LNCaP clone FGC (cell line): ENCODE data around the gene ZHX3.

Source experiments
- DNase-seq: peaks from one replicate; pipeline ENCODE4 v3.0.0-alpha.2; 2011; ENCODE audit warnings: low read depth
- H3K4me3 ChIP-seq: 2 replicates; pipeline ENCODE4 v1.5.1; 2011; ENCODE audit warnings: mild to moderate bottlenecking, low read depth, low read length, control low read depth
- CTCF ChIP-seq: IDR thresholded peaks from 2 replicates; pipeline ENCODE4 v1.5.1; 2012; ENCODE audit warnings: mild to moderate bottlenecking; ENCODE audit not compliant: control insufficient read depth, insufficient read depth; ENCODE audit errors: extremely low read depth

ZHX3 gene

GRCh38 chr20:41169162-41169690 lies 148.3 kb downstream of the ZHX3 start:
- H3K4me3 ChIP-seq, result no peak overlapping the region
- DNase-seq, result no peak
- TF ChIP-seq CTCF, result no peak

GRCh38 chr20:41168281-41169161 lies 149.0 kb downstream of the ZHX3 start:
- TF ChIP-seq CTCF, result no peak
- no peak for DNase-seq
- no peak overlapping the region for H3K4me3 ChIP-seq

DNA sequence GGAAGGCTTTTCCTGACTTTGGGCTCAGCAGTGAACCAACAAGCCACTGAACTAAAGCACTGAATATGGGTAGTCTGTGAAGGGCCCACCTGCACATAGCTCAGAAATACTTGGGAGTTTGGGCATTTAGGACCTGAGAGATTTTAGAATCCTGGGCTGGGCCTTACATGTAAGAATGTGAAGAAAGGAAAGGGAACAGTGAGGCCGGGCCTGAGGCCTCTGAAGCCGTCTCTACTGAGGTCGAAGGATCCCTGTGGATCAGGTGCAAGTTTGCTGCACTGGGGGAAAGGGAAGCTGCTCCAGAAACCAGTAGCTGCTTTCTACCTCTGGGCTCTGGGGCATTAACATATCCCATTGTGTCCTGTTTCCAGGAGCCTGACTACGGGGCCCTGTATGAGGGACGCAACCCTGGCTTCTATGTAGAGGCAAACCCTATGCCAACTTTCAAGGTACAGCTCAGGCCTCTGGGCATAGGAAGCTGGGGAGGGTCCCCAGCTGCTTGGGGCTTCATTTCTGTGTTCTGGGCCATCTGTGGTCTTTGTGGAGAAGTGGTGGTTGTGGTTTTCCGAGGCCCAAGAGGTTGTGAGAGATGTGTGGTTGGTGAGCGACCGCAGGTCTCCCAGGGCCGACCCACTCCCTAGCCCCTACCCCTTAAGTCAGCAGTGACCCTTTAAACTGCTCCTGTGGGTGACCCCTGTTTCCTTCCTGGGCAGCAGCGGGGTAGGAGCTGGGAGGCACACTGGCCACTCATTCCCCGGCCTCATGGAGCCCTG lies 149.9 kb downstream of the ZHX3 start:
- no peak for TF ChIP-seq CTCF
- H3K4me3 ChIP-seq, result no peak overlapping the region
- no peak for DNase-seq

GRCh38 chr20:41167118-41167470 lies 150.4 kb downstream of the ZHX3 start:
- no peak for TF ChIP-seq CTCF
- H3K4me3 ChIP-seq, result no peak overlapping the region
- DNase-seq, result no peak

DNA sequence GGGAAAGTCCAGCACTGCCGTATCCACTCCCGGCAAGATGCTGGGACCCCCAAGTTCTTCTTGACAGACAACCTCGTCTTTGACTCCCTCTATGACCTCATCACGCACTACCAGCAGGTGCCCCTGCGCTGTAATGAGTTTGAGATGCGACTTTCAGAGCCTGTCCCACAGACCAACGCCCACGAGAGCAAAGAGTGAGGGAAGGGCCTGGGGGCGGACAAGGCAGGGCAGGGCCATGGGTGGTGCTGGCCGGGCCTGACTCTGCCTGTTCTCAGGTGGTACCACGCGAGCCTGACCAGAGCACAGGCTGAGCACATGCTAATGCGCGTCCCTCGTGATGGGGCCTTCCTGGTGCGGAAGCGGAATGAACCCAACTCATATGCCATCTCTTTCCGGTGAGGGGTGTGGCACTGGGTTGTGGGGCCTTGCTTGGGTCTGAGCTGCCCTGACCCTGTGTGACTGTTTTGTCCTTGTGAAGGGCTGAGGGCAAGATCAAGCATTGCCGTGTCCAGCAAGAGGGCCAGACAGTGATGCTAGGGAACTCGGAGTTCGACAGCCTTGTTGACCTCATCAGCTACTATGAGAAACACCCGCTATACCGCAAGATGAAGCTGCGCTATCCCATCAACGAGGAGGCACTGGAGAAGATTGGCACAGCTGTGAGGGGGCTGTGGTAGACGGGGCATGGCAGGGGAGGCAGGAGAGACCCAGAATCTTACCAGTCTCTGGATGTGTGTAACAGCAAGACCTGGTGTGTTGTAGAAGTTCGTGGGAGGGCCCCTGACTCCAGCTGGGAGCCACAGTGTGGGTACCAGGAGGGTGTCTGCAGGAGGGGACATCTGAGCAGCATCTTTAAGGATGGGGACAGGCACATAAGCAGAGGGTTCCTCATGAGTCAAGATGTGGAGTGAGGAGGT lies 151.1 kb downstream of the ZHX3 start:
- no peak for DNase-seq

More for the DNA sequence above, 151.1 kb downstream of the ZHX3 start:
- H3K4me3 ChIP-seq, result no peak overlapping the region
- TF ChIP-seq CTCF, result no peak
